A204.1 (cell line): ENCODE results near the gene BARX1.
"Not testable (repeated sequence)": the region's sequence is repeated elsewhere in the genome, so short reads cannot be mapped to it uniquely, and the experiment has no call there.

Source experiments
- FAIRE-seq: peaks from 2 replicates; lab custom pipeline; 2012; peaks lifted over from hg19 to GRCh38; lab: Jason Lieb, UNC

The BARX1 gene

DNA sequence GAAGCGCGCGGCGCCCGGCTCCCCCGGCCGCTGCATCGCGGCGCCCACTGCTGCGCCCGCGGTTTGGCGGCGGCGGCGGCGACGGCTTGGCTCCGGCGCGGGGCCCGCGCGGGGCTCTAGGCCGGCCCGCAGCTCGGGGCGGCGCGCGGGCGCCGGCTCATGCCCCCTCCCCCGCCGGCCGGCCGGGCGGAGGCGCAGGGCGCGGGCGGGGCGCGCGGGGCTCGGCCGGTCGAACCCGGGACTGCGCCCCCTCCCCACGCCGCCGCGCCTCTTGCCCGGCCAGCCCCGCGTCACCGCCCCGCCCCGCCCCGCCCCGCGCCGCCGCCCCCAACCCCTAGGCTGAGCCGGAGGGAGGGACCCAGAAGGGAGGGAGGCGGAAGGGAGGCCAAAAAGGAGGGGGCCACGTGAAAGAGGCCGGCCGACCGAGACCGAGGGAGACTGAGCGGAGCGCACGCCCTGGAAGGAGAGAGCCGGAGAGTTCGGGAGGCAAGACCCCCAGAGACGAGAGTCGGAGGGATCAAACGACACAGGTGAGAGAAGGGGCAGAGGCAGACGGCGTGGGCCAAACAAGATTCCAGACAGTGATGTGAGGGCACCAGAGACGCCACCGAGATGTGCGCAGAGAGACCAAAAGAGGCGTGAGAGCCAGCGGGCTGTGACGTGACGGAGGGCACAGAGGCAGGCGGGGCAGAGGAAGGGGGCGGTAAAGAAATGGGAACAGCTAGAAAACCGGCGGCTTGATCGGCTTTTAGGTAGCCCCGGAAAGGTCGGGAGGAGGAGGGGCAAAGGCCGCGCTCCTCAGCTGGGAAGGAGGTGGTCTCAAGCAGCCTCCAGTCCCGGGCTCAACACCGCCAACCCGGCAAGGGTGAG, at the start of gene BARX1:
Gene BARX1 (minus strand): TSS at position 245 of the 870 bp plus-strand sequence. CDS start 209 bp downstream, at position 36.
- FAIRE-seq, result no peak

DNA sequence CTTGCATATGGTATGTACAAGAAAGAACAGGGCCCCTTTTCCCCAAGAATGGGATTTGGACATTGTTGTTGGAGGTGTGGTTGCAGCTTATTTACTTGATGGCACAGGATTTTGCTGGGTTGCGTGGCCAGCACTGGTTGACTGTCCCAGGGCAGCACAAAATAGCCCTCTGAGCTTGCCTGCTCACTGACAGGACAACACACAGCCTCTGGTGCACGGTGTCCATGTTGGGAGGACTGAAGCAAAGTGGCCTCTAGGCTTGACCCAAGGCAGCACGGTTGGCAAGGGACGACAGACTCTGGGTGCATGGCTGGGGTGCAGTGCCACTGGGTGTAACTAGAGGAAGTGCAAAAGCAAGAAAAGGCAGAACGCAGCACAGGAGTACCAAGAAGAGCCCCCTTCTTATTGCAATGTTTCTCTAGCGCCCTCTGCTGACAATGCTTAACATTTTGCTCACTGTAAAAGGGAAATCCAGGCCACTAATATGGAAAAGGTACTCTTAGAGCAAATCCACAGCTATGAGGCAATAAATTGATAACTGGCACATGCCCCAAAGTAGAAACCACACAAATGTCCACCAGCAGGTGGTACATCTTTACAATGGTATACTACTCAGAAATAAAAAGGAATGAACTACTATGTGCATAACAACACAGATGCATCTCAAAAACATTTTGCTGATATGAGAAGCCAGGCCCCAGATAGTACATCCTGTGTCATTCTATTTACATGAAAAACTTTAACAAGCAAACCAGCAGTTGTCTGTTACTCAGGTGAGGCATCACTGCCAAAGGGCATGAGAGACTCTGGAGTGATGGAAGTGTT, 47.4 kb upstream of the BARX1 start:
- FAIRE-seq, result no peak

GRCh38 chr9:93996863-93997262, 41.7 kb upstream of the BARX1 start:
- FAIRE-seq, result no peak

DNA sequence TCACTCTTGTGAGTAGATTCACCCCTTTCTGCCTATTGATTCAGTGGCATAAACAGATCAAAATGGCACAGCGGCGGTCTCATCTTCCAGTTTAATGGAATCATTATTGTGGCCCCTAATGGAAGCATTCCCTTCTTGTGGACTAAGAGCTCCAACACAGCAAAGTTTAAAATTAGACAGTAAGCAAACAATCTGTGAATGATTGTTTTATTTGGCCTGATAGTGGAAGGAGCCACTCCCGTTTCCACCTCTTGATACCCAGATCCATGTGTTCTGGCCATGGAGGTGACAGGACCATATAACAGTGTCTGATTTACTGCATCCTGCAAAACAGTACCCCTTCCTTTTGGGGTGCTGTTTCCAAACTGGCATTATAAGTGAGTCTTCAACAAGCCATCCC, 41.2 kb upstream of the BARX1 start:
- no peak for FAIRE-seq

DNA sequence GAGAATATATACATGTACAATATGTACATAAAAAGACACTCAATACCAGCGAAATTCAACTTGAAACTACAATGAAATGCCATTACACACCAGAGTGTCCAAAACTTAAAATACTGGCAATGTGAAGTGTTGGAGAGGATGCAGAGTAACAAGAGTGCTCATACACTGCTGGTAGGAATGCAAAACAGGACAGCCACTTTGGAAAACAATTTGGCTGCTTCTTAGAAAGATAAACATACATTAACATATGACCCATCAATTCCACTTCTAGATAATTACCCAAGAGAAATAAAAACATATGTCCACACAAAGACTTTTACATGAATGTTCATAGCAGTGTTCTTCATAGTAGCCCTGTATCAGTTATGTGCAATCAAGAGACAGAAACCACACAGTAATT, 39.4 kb upstream of the BARX1 start:
- no peak for FAIRE-seq

DNA sequence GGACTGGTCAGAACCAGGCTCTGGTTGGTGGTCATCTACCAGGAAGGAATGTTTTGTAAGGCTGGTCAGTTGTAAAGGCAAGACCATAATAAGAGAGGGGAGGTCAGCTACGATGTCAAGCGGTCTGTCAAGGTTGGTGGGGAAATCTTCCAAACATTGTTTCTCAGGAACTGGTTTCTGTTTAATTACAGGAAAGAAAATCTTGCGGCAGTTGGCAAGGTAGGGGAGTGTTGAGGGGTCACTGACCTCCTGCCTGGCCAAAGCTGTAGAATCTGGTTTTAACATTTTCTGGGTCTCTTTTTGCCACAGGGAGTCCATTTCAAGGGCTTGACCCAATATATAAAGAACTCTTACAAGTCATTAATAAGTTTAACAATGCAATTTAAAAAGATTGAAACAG, 39.0 kb upstream of the BARX1 start:
- FAIRE-seq, result no peak

DNA sequence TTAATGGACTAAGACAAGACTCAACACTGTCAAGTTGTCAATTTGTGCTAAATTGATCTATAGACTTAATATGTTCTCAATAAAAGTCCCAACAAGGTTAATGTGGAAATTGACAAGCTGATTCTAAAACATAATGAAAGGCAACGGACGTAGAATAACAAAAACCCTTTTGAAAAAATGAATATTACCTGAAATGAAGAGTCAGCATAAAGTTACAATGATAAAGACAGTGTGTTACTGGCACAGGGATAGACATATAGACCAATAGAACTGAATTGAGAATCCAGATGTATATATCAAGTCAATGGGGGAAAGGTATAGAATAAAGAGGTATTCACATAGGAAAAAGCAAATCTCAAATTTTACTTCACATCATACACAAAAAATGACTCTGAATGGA, 37.7 kb upstream of the BARX1 start:
- FAIRE-seq, result no peak

DNA sequence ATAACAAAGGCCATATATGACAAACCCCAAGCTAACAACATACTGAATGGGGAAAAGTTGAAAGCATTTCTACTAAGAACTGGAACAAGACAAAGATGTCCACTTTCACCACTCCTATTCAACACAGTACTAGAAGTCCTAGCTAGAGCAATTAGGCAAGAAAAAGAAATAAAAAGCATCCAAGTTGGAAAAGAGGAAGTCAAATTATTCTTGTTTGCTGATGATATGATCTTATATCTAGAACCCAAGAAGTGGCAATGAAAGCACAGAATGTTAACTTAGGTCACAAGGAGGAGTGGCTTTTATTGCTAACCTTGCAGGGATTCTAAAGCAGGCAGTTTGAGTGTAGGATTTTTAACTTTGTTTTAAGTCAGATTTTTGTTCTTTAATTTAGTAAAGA, 35.3 kb upstream of the BARX1 start:
- FAIRE-seq, result no peak

GRCh38 chr9:93988056-93988455, 32.9 kb upstream of the BARX1 start:
- no peak for FAIRE-seq

- FAIRE-seq, result no peak
Measured at GRCh38 chr9:93984860-93985259, 29.7 kb upstream of the BARX1 start.

GRCh38 chr9:93983875-93984274, 28.7 kb upstream of the BARX1 start:
- FAIRE-seq, result no peak

DNA sequence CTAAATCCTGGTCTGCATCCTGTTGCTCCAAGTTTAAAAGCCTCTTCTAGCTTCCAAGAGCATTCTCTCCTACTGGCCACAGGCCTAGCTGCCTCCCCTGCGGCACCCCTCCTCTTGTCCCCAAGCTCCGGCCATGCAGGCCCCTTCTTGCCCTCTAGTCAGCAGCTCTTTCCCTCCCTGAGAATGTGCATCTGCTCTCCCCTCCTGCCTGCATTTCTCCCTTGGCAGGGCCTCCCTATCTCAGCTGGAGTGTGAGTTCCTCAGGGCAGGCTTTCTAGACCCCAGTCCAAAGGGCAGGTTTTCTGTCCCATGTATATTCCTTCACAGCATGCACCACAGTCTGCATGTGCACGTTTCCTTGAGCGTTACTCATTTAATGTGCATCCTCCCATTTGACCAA, 24.6 kb upstream of the BARX1 start:
- FAIRE-seq, result no peak

DNA sequence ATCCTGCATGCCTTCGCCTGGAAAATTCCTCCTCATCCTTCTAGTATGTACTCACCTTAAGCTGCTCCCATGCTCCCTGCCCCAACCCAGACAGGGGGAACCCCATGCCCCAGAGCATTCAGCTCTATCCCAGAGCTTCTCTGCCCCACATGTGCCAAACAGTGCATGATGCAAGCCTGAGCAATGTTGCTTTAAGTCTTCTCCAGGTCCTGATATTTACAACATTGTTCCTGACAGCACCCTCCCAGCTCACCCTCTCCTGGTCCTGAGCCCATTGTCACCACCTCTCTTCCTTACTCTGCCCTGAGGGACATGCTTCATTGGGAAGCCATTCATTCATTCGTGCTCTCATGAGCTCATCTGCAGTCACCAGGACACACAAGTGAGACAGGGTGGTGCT, 23.4 kb upstream of the BARX1 start:
- FAIRE-seq, result no peak

- no peak for FAIRE-seq
Measured at GRCh38 chr9:93976973-93977372, 21.8 kb upstream of the BARX1 start.

DNA sequence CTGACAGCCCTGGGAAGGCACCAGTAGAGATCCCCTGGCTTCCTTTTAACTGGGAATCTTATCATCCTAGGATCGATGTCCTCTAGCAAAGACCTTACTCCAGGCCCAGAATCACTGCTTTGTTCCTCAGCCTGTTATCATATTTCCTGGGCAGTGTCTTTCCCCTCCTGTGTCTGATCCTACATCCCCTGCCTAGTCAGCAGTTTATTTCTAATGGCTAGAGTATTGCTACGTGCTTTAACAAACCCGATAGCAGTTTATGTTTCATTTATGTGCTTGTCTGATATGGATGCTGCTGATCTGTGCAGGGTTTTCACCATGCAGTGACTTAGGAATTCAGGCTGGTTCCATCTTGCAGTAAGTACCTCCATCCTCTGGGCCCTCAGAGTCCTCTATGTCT, 20.9 kb upstream of the BARX1 start:
- FAIRE-seq, result no peak

GRCh38 chr9:93975262-93975661, 20.1 kb upstream of the BARX1 start:
- no peak for FAIRE-seq

GRCh38 chr9:93974151-93974550, 19.0 kb upstream of the BARX1 start:
- FAIRE-seq, result no peak

- FAIRE-seq, result not testable (repeated sequence)
Measured at GRCh38 chr9:93972655-93973054, 17.5 kb upstream of the BARX1 start.

GRCh38 chr9:93969328-93969661, 14.1 kb upstream of the BARX1 start:
- no peak for FAIRE-seq

- no peak for FAIRE-seq
Measured at GRCh38 chr9:93968451-93969327, 13.5 kb upstream of the BARX1 start.

- FAIRE-seq, result no peak
Measured at GRCh38 chr9:93967020-93967803, 12.1 kb upstream of the BARX1 start.
